ENCODE results near the gene USF2. TPM values are rescaled to one million over a fixed set of nuclear protein-coding genes. Genes with fewer than 3 reads are reported as not detected.
"Not testable (repeated sequence)": the region's sequence is repeated elsewhere in the genome, so short reads cannot be mapped to it uniquely, and the experiment has no call there.

USF2 gene
- polyA plus RNA-seq, 2 of the 4 experiments (the other 2 are of a cell fraction), result 118 to 141 TPM

GRCh38 chr19:35220315-35220921 is 48.3 kb upstream of the USF2 start:
- WGBS (ENCODE audit: missing lambda C conversion rate), result 22% methylated on average over 3 of the region's 3 CpGs
- FAIRE-seq (peak; percentile 70), DNase-seq (ENCODE audit: low read depth in 1 of 2, low spot score in 1 of 2) (no peak), ATAC-seq (no peak)
- CTCF ChIA-PET, result interaction anchor here (0.7 kb wide), 2 partner anchors 20 to 51 kb away, joined by 3 read pairs; no protein-coding TSS in a partner anchor
- H3K4me3 ChIP-seq, result no peak overlapping the region
- TF ChIP-seq NFE2L2 (conservative IDR thresholded peaks at IDR 0.05; ENCODE audit: low read length), result no peak
- TF ChIP-seq, protein P1, sequence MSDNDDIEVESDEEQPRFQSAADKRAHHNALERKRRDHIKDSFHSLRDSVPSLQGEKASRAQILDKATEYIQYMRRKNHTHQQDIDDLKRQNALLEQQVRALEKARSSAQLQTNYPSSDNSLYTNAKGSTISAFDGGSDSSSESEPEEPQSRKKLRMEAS (IDR thresholded peaks at IDR 0.05), result no peak
- no peak for TF ChIP-seq HOXB5 (CRISPR knock-in tag; IDR thresholded peaks at IDR 0.05)
- no peak for TF ChIP-seq SMC3 (IDR thresholded peaks at IDR 0.05)
- TF ChIP-seq RNF2 (IDR thresholded peaks at IDR 0.05; ENCODE audit: borderline replicate concordance, low read depth), result no peak
- no peak for TF ChIP-seq SREBF2 (IDR thresholded peaks at IDR 0.05)
- H3K9me3 ChIP-seq, result peaks cover 45% of the 10 kb centered on the region
- no peak overlapping the region for H3K4me2 ChIP-seq
- H3K27ac ChIP-seq, result no peak overlapping the region
- POLR2A ChIA-PET, result no interaction called here
- H3K4me1 ChIP-seq, result no peaks in the 10 kb centered on the region

- POLR2A ChIA-PET; H3K4me3 ChIP-seq; H3K4me1 ChIP-seq; H3K4me2 ChIP-seq; ATAC-seq; H3K27ac ChIP-seq; FAIRE-seq; DNase-seq (ENCODE audit: low read depth in 1 of 2, low spot score in 1 of 2): not testable (repeated sequence)
- H3K9me3 ChIP-seq, result peaks cover 44% of the 10 kb centered on the region
- 5% methylated on average over 4 of the region's 4 CpGs for WGBS (ENCODE audit: missing lambda C conversion rate)
- CTCF ChIA-PET, result interaction anchor here (0.7 to 1.6 kb wide), 3 partner anchors 21 to 341 kb away, joined by 3 read pairs; no protein-coding TSS in a partner anchor
Observed at GRCh38 chr19:35220973-35221590, 47.7 kb upstream of the USF2 start.

DNA sequence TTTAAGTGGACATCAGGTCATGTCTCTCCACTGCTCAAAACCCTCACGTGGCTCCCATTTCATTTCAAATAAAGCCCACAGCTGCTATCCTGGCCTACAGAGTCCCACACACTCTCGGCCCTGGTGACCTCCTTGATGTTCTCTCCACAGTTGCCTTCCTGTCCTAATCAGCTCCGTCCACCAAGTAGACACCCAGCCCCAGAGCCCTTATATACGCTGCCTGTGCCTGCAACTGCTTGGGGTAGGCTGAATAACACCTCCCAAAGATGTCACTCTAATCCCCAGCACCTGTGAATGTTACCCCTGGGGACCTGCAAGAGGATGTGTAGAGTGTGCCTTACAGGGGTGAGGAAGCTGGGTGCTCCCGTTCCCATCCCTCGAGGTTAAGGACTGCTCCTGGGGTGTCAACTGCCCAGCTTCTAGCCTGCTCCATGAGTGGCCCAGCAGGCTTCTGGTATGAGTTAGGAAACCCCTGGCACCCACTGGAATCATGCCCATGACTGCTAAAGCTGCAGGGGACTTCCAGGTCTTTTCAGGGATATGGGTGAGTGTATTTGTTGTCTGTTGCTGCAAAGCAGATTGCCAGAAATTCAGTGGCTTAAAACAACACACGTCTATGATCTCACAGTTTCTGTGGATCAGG is 46.3 kb upstream of the USF2 start:
- DNase-seq (ENCODE audit: low read depth in 1 of 2, low spot score in 1 of 2), result no peak
- Histone ChIP-seq H3K4me3 (no peak overlapping the region), H3K9me3 (peaks cover 30% of the 10 kb centered on the region), H3K27ac (no peak overlapping the region), H3K4me1 (no peaks in the 10 kb centered on the region), H3K4me2 (no peak overlapping the region)
- POLR2A ChIA-PET, result no interaction called here
- 17% methylated on average over 7 of the region's 7 CpGs for WGBS (ENCODE audit: missing lambda C conversion rate)
- FAIRE-seq, result peak; percentile 77
- no peak for ATAC-seq
- CTCF ChIA-PET, result interaction anchor here (0.6 to 1.7 kb wide), 6 partner anchors 8 to 340 kb away, joined by 3 to 7 read pairs (median 4); no protein-coding TSS in a partner anchor
- TF ChIP-seq MYC (IDR thresholded peaks at IDR 0.05; ENCODE audit: borderline replicate concordance, low read length), result no peak
- TF ChIP-seq RARB (CRISPR knock-in tag; IDR thresholded peaks at IDR 0.05), result no peak
- no peak for TF ChIP-seq RCOR1 (IDR thresholded peaks at IDR 0.05; ENCODE audit: low read depth, low read length)
- no peak for TF ChIP-seq KDM5A (IDR thresholded peaks at IDR 0.05)
- TF ChIP-seq CTCF (IDR thresholded peaks at IDR 0.05), result no peak
- no peak for TF ChIP-seq HEYL (CRISPR knock-in tag; IDR thresholded peaks at IDR 0.05)
- TF ChIP-seq CHD2 (IDR thresholded peaks at IDR 0.05; ENCODE audit: low read length, partially characterized antibody), result no peak
- no peak for TF ChIP-seq ZC3H11A (IDR thresholded peaks at IDR 0.05)
- no peak for TF ChIP-seq ESRRA (IDR thresholded peaks at IDR 0.05; ENCODE audit: borderline replicate concordance, low read length)

Measured in A549 (cell line).